ENCODE results near the gene HOXA4. TPM values are rescaled to one million over a fixed set of nuclear protein-coding genes. Genes with fewer than 3 reads are reported as not detected.

HOXA4 gene
- total RNA-seq, 5 donors from 2014 or later (not counting 1 experiment from before 2014, with no cell fraction given): 0.25 to 0.38 (median 0.36) TPM; not detected in 2

DNA sequence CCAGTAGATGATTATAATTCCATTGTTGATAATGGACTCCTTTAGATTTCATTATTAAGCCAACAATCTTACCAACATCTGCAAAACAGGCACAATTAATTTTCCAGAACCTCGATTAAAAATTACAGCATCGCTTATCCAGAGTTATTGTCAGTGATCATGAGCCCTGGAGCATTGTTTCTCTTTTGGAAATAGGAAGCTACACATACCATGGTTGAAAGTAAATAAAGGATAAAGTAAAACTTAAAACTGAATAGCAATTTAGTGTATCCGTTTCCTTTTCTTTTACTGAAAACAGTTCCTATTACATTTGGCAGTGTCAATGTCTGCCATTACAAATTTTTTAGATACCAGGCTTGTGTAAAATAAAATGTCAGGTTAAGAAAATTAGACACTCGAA is 18.2 kb downstream of the HOXA4 start:
- Histone ChIP-seq H3K27me3 (replicated peaks in 1 of 2; ENCODE audit: control insufficient read depth in 2 of 2, extremely low read depth in 1 of 2, insufficient read depth in 2 of 2, low read length in 1 of 2) (peaks cover 0 to 26% of the 10 kb centered on the region in 2 experiments), H3K27ac (ENCODE audit: low read length) (no peak overlapping the region), H3K9me3 (no peaks in the 10 kb centered on the region), H3K36me3 (ENCODE audit: control insufficient read depth in 2 of 2, extremely low read depth in 1 of 2, insufficient read depth in 1 of 2, low read length in 1 of 2) (no peaks in the 10 kb centered on the region), H3K4me3 (ENCODE audit: control insufficient read depth in 1 of 2, extremely low read depth in 1 of 2, low read length in 1 of 2) (no peak overlapping the region), H3K4me1 (ENCODE audit: control insufficient read depth in 1 of 2, extremely low read depth in 1 of 2, insufficient read depth in 2 of 2, low read length in 2 of 2) (no peaks in the 10 kb centered on the region)
- peaks cover 0 to 8% of the 10 kb centered on the region in 2 donors for H3K27me3 Mint-ChIP-seq
- CTCF ChIA-PET: interaction anchor here in 1 of 2 donors (0.8 kb wide), 1 partner anchor 38 kb away, joined by 3 read pairs; no protein-coding TSS in a partner anchor
- POLR2A ChIA-PET: no interaction called here
- no peak overlapping the region for H3K27ac Mint-ChIP-seq
- H3K9me3 Mint-ChIP-seq: no peaks in the 10 kb centered on the region
- WGBS (ENCODE audit: insufficient coverage): 60% methylated on average over 1 of the region's 4 CpGs
- no peak overlapping the region for H3K4me3 Mint-ChIP-seq
- no peaks in the 10 kb centered on the region for H3K4me1 Mint-ChIP-seq
- ATAC-seq (replicated peaks in 1 of 4): no peak
- no peak for DNase-seq
- H3K36me3 Mint-ChIP-seq: no peaks in the 10 kb centered on the region

DNA sequence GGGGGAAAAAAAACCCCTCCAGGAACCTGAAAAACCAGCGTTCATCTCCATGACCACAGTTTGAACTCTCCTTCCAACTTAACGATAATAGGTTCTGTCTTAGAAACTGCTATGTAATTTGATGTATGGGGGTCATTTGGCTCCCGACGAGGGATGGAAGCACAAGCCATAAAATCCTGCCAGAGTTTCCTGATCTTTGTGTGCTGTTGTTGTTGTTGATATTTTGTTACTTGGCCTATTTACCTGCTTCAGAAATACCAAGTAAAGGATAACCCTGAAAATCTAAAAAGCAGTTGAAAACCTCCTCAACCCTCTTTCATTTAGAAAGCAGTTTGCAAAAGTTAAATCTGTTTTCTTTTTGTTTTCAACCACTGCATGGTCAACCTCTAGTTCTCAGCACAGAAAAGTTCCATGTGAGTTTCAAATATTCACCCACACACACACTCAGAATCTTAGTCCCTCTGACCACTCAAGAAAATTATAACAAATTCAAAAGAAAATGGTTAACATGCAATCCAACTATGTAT is 18.7 kb downstream of the HOXA4 start:
- no CpG with 5 or more reads among the region's 4 CpGs for WGBS (ENCODE audit: insufficient coverage)
- DNase-seq (no peak), ATAC-seq (replicated peaks in 1 of 4) (no peak)
- H3K4me3 ChIP-seq (ENCODE audit: control insufficient read depth in 1 of 2, extremely low read depth in 1 of 2, low read length in 1 of 2): no peak overlapping the region
- H3K27ac ChIP-seq (ENCODE audit: low read length): no peak overlapping the region
- Mint-ChIP-seq H3K27ac (no peak overlapping the region), H3K36me3 (no peaks in the 10 kb centered on the region), H3K4me1 (no peaks in the 10 kb centered on the region), H3K27me3 (peaks cover 0 to 6% of the 10 kb centered on the region in 2 donors), H3K4me3 (no peak overlapping the region), H3K9me3 (no peaks in the 10 kb centered on the region)
- ChIA-PET CTCF (no interaction called here), POLR2A (no interaction called here)
- no peaks in the 10 kb centered on the region for H3K36me3 ChIP-seq (ENCODE audit: control insufficient read depth in 2 of 2, extremely low read depth in 1 of 2, insufficient read depth in 1 of 2, low read length in 1 of 2)
- no peaks in the 10 kb centered on the region for H3K4me1 ChIP-seq (ENCODE audit: control insufficient read depth in 1 of 2, extremely low read depth in 1 of 2, insufficient read depth in 2 of 2, low read length in 2 of 2)
- H3K9me3 ChIP-seq: no peaks in the 10 kb centered on the region
- peaks cover 0 to 21% of the 10 kb centered on the region in 2 experiments for H3K27me3 ChIP-seq (replicated peaks in 1 of 2; ENCODE audit: control insufficient read depth in 2 of 2, extremely low read depth in 1 of 2, insufficient read depth in 2 of 2, low read length in 1 of 2)

DNA sequence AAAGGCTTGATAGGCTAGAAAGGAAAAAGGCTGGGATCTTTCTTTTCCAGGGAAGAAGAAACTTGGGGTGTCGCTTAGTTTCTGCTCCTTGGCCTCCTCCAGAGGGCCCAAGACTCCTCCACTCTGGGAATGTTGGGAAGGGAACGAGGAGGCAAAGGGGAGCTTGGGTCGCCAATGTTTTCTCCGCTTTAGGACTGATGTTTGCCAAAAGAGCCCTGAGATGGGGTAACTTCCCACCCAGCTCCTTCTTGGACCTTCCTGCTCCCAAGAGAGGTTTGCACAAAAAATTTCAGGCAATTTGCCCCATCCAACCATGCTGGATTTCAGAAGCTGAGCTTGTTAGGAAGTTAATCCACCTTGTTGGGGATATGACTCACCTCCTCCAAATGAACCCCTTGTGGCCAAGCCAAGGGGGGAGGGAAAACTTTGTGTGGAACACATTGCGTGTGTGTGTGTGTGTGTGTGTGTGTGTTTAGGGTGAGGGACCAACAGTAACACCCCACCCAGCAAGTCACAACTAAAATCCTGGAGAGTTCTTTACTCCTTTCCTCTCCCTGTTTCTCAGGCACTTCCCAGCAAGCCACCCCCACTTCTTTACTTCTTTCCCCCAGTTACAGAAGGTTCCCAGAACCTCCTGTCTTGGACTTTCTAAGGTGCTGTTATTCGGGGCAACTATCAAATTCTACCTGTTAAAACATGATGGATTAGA is 19.4 kb downstream of the HOXA4 start:
- H3K9me3 ChIP-seq: no peaks in the 10 kb centered on the region
- H3K27me3 Mint-ChIP-seq: peaks cover 0 to 7% of the 10 kb centered on the region in 2 donors
- H3K4me3 Mint-ChIP-seq: no peak overlapping the region
- no peaks in the 10 kb centered on the region for H3K9me3 Mint-ChIP-seq
- no peaks in the 10 kb centered on the region for H3K36me3 ChIP-seq (ENCODE audit: control insufficient read depth in 2 of 2, extremely low read depth in 1 of 2, insufficient read depth in 1 of 2, low read length in 1 of 2)
- no peak for DNase-seq
- no peak for ATAC-seq (replicated peaks in 1 of 4)
- no peak overlapping the region for H3K27ac ChIP-seq (ENCODE audit: low read length)
- ChIA-PET POLR2A (no interaction called here), CTCF (no interaction called here)
- no peak overlapping the region for H3K27ac Mint-ChIP-seq
- no peaks in the 10 kb centered on the region for H3K4me1 ChIP-seq (ENCODE audit: control insufficient read depth in 1 of 2, extremely low read depth in 1 of 2, insufficient read depth in 2 of 2, low read length in 2 of 2)
- WGBS (ENCODE audit: insufficient coverage): no CpG with 5 or more reads among the region's 6 CpGs
- H3K27me3 ChIP-seq (replicated peaks in 1 of 2; ENCODE audit: control insufficient read depth in 2 of 2, extremely low read depth in 1 of 2, insufficient read depth in 2 of 2, low read length in 1 of 2): peaks cover 0 to 24% of the 10 kb centered on the region in 2 experiments
- no peaks in the 10 kb centered on the region for H3K4me1 Mint-ChIP-seq
- no peak overlapping the region for H3K4me3 ChIP-seq (ENCODE audit: control insufficient read depth in 1 of 2, extremely low read depth in 1 of 2, low read length in 1 of 2)
- no peaks in the 10 kb centered on the region for H3K36me3 Mint-ChIP-seq

DNA sequence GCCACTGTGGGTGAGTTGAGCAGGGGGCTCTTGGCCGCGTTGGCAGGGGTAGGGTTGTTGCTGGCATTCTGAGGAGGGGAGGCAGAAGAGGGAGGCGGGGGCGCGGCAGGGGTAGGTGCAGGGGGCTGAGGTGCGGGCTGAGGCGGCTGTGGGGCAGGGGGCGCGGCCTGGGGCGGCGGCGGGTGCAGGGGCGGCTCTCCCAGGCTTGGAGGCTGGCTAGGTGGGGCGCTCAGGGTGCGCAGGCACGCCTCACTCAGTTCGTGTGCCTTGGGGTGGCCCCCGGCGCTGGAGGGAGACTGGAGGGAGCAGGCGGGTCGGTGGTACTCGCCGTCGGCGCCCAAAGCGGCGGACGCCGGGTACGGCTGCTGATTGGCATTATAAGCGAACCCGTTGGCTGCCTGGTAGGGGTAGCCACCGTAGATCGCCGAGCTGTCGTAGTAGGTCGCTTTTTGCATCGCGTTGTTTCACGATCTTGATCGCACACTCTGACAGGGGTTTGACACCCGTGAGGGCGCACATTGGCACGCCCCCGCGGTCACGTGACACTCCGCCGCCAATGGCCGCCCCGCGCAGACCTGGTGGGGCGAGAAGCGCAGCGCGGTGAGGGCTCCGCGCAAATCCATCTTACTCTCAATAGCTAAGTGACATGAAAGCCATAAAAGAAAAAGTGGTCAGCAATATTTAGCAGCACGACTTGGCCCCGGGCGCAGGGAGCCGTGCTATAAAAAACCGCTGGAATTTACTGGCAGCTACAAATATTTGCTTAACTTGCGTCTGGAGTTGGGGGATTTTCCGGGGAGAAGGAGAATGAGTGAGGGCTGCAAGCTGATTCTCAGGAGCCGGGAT is 20.1 kb downstream of the HOXA4 start:
- Histone ChIP-seq H3K27me3 (replicated peaks in 1 of 2; ENCODE audit: control insufficient read depth in 2 of 2, extremely low read depth in 1 of 2, insufficient read depth in 2 of 2, low read length in 1 of 2) (peaks cover 0 to 24% of the 10 kb centered on the region in 2 experiments), H3K4me3 (ENCODE audit: control insufficient read depth in 1 of 2, extremely low read depth in 1 of 2, low read length in 1 of 2) (no peak overlapping the region), H3K36me3 (ENCODE audit: control insufficient read depth in 2 of 2, extremely low read depth in 1 of 2, insufficient read depth in 1 of 2, low read length in 1 of 2) (no peaks in the 10 kb centered on the region), H3K27ac (ENCODE audit: low read length) (no peak overlapping the region), H3K9me3 (no peaks in the 10 kb centered on the region), H3K4me1 (ENCODE audit: control insufficient read depth in 1 of 2, extremely low read depth in 1 of 2, insufficient read depth in 2 of 2, low read length in 2 of 2) (no peaks in the 10 kb centered on the region)
- DNase-seq (no peak), ATAC-seq (replicated peaks in 1 of 4) (no peak)
- peaks cover 3 to 15% of the 10 kb centered on the region in 2 donors for H3K27me3 Mint-ChIP-seq
- WGBS (ENCODE audit: insufficient coverage): 95% methylated on average over 37 of the region's 66 CpGs
- no peaks in the 10 kb centered on the region for H3K36me3 Mint-ChIP-seq
- H3K27ac Mint-ChIP-seq: no peak overlapping the region
- POLR2A ChIA-PET: interaction anchor here in 1 of 2 donors (0.6 kb wide), 1 partner anchor 1839 kb away, joined by 3 read pairs; no protein-coding TSS in a partner anchor
- H3K4me3 Mint-ChIP-seq: no peak overlapping the region
- CTCF ChIA-PET: no interaction called here
- no peaks in the 10 kb centered on the region for H3K9me3 Mint-ChIP-seq
- H3K4me1 Mint-ChIP-seq: no peaks in the 10 kb centered on the region

DNA sequence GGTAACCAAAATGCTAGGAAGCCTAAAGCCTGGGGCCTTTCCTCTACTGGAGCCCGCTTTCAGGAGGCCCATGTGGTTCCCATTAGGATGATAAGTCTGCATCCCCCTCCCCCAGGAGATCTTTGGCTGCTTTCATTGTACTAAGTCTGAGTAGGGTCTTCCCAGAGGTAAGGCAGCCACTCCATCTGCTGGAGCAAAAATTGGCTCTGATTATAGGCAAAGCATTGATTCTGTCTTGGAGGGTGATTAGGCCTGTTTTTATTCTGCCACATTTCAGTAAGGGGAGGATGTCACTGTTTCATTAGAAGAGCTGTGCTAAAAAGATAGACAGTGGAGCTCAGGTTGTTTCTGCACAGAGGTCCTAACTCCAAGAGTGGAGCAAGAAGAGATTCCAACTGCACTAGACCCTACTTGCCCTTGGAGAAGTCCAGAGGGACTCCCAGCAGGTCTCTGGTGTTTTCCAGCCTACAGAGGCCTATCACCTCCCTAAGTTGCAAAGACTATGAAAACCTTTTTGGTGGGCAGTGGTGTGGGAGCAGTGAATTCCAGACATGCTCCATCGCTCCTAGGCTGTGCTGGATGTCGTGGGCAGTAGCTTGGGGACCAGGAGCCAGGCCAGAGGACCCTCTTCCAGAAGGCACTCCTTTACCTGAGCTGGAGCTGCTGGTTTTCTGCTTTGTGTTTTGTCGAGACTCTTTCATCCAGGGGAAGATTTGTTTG is 20.9 kb downstream of the HOXA4 start:
- 84% methylated on average over 3 of the region's 4 CpGs for WGBS (ENCODE audit: insufficient coverage)
- DNase-seq (no peak), ATAC-seq (replicated peaks in 1 of 4) (no peak)
- Mint-ChIP-seq H3K4me1 (no peaks in the 10 kb centered on the region), H3K36me3 (no peaks in the 10 kb centered on the region), H3K27ac (no peak overlapping the region), H3K9me3 (no peaks in the 10 kb centered on the region), H3K27me3 (peaks cover 7 to 22% of the 10 kb centered on the region in 2 donors), H3K4me3 (no peak overlapping the region)
- Histone ChIP-seq H3K27ac (ENCODE audit: low read length) (no peak overlapping the region), H3K36me3 (ENCODE audit: control insufficient read depth in 2 of 2, extremely low read depth in 1 of 2, insufficient read depth in 1 of 2, low read length in 1 of 2) (no peaks in the 10 kb centered on the region), H3K4me1 (ENCODE audit: control insufficient read depth in 1 of 2, extremely low read depth in 1 of 2, insufficient read depth in 2 of 2, low read length in 2 of 2) (no peaks in the 10 kb centered on the region), H3K27me3 (replicated peaks in 1 of 2; ENCODE audit: control insufficient read depth in 2 of 2, extremely low read depth in 1 of 2, insufficient read depth in 2 of 2, low read length in 1 of 2) (peaks cover 0 to 22% of the 10 kb centered on the region in 2 experiments), H3K9me3 (no peaks in the 10 kb centered on the region), H3K4me3 (ENCODE audit: control insufficient read depth in 1 of 2, extremely low read depth in 1 of 2, low read length in 1 of 2) (no peak overlapping the region)
- POLR2A ChIA-PET: interaction anchor here in 1 of 2 donors (0.6 kb wide), 1 partner anchor 1838 kb away, joined by 3 read pairs; no protein-coding TSS in a partner anchor
- CTCF ChIA-PET: no interaction called here
